Endothelial cell of umbilical vein (primary cell): ENCODE results near the gene INTS1.

Experiments
- CTCF ChIP-seq, 2 donors: IDR thresholded peaks; 1 replicate in 1 of 2; 2 replicates in 1 of 2; pipeline ENCODE4 v1.5.1; 2011; ENCODE audit warnings: low read length in 2 of 2, mild to moderate bottlenecking in 2 of 2, moderate library complexity in 2 of 2, control low read depth in 1 of 2, inconsistent platforms in 1 of 2, low read depth in 1 of 2; ENCODE audit not compliant: insufficient read depth in 1 of 2; ENCODE audit errors: extremely low read depth in 1 of 2
- MAX ChIP-seq: IDR thresholded peaks from 2 replicates; pipeline ENCODE4 v1.6.1; 2011; ENCODE audit not compliant: insufficient read depth, insufficient read length

- TF ChIP-seq CTCF (IDR thresholded peaks at IDR 0.05; ENCODE audit: extremely low read depth in 1 of 2, insufficient read depth in 1 of 2, low read depth in 1 of 2, low read length in 2 of 2) (no peak), MAX (no peak)
These were observed 82.2 kb downstream of the INTS1 start for GRCh38 chr7:1421946-1422345.
